BE2C (cell line): Measurements from ENCODE around the gene CD274.
A peak's percentile ranks its signal among the peaks of the same experiment; 100 is the strongest.

Source experiments
- DNase-seq: peaks from one replicate; pipeline ENCODE4 v3.0.0-alpha.2; 2020
- H3K27me3 ChIP-seq: fragments of 250-450 bp; sonication (Bioruptor Pico); 2 replicates; pipeline ENCODE4 v1.5.1; 2020; ENCODE audit warnings: mild to moderate bottlenecking
- H3K36me3 ChIP-seq: fragments of 250-450 bp; sonication (Bioruptor Pico); 2 replicates; pipeline ENCODE4 v1.5.1; 2020; ENCODE audit warnings: mild to moderate bottlenecking
- H3K4me1 ChIP-seq: fragments of 250-450 bp; sonication (Bioruptor Pico); 2 replicates; pipeline ENCODE4 v1.5.1; 2020
- H3K4me3 ChIP-seq: 2 replicates; pipeline ENCODE4 v1.5.1; 2011; ENCODE audit warnings: low read depth, low read length
- H3K9me3 ChIP-seq: fragments of 250-450 bp; sonication (Bioruptor Pico); 2 replicates; pipeline ENCODE4 v1.5.1; 2020
- CTCF ChIP-seq: IDR thresholded peaks from 2 replicates; pipeline ENCODE4 v1.5.1; 2012; ENCODE audit warnings: mild to moderate bottlenecking, low read depth, low read length

The CD274 gene

GRCh38 chr9:5448016-5448415 is 2.3 kb upstream of the CD274 start:
- no peaks in the 10 kb centered on the region for H3K27me3 ChIP-seq
- H3K4me1 ChIP-seq = no peaks in the 10 kb centered on the region
- TF ChIP-seq CTCF = no peak
- DNase-seq = no peak
- H3K36me3 ChIP-seq = no peaks in the 10 kb centered on the region
- H3K9me3 ChIP-seq = no peaks in the 10 kb centered on the region
- H3K4me3 ChIP-seq = no peak overlapping the region

GRCh38 chr9:5448461-5449435 is 1.6 kb upstream of the CD274 start:
- no peaks in the 10 kb centered on the region for H3K9me3 ChIP-seq
- no peaks in the 10 kb centered on the region for H3K4me1 ChIP-seq
- TF ChIP-seq CTCF = no peak
- no peaks in the 10 kb centered on the region for H3K27me3 ChIP-seq
- H3K4me3 ChIP-seq = no peak overlapping the region
- DNase-seq = no peak
- no peaks in the 10 kb centered on the region for H3K36me3 ChIP-seq

GRCh38 chr9:5449521-5450358 is 602 bp upstream of the CD274 start:
- H3K4me1 ChIP-seq = no peaks in the 10 kb centered on the region
- no peaks in the 10 kb centered on the region for H3K27me3 ChIP-seq
- peak overlapping the region; percentile 68 for H3K4me3 ChIP-seq
- DNase-seq = no peak
- TF ChIP-seq CTCF = no peak
- no peaks in the 10 kb centered on the region for H3K36me3 ChIP-seq
- no peaks in the 10 kb centered on the region for H3K9me3 ChIP-seq

- Histone ChIP-seq H3K4me1 (no peaks in the 10 kb centered on the region), H3K27me3 (no peaks in the 10 kb centered on the region), H3K36me3 (no peaks in the 10 kb centered on the region), H3K9me3 (no peaks in the 10 kb centered on the region), H3K4me3 (no peak overlapping the region)
- no peak for DNase-seq
- TF ChIP-seq CTCF = no peak
Measured at GRCh38 chr9:5452286-5452609, 1.9 kb downstream of the CD274 start.

GRCh38 chr9:5453004-5453403 is 2.7 kb downstream of the CD274 start:
- TF ChIP-seq CTCF = no peak
- Histone ChIP-seq H3K4me3 (no peak overlapping the region), H3K36me3 (no peaks in the 10 kb centered on the region), H3K4me1 (no peaks in the 10 kb centered on the region), H3K27me3 (no peaks in the 10 kb centered on the region), H3K9me3 (no peaks in the 10 kb centered on the region)
- no peak for DNase-seq
